HG03025 (cell line): Measurements from ENCODE around the gene LRRC56.

ENCODE experiments used
- ATAC-seq: cut with Tn5 transposase; IDR thresholded peaks from one replicate; pipeline ENCODE4 v1.9.1; 2021; ENCODE audit warnings: mild to moderate bottlenecking, moderate library complexity; ENCODE audit not compliant: unreplicated experiment, low FRiP score

LRRC56 gene

GRCh38 chr11:537622-538430 lies 499 bp downstream of the LRRC56 start:
- no peak for ATAC-seq

DNA sequence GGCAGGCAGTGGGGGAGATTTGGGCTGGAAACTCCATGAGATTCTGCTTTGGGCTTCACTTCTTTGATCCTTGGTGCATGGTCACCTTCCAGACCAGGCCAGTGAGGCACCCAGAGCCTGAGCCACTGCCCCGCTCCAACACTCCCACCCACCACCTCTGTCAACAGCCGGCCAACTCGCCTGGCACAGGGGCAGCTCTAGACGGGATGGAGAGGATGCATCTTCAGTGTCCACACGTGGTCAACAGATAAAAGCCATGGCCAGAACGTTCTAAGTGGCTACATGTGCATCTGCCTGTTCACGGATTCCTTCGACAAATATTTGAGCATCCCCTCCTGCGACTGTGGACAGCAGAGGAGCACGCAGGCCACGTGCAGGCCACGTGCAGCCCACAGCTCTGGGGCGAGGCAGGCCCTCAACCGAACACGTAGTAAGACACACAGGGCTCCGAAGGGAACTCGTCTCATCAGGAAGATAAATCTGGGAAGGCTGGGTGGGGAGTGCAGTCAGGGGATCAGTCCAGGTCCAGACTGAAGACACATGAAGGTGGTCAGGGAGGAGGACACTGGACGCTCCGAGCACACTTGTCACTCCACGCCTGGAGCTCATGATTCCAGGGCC lies 1.2 kb downstream of the LRRC56 start:
- ATAC-seq = no peak

DNA sequence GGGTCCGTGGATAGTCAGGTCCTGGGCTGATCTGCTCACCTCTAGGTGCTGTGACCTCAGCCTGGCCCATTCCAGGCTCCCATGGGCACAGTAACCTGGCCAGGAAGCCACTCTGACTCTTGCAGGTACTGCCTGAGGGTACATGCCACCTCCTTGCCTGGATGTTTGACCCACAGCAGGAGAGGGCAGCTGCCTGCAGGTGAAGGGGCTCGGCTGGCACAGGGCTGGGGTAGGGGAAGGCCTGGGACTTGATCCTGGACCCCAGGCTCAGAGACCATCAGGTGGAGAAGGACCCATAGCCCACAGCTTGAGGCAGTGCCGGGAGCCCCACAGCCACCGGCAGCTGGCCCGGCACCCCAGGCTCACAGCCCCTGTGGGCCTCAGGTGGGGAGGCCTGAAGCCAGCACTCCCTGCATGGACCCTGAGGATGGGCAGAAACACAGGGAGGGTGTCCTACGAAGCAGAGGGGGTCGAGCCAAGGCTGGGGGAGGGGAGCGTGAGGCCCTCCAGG lies 2.7 kb downstream of the LRRC56 start:
- ATAC-seq = no peak

DNA sequence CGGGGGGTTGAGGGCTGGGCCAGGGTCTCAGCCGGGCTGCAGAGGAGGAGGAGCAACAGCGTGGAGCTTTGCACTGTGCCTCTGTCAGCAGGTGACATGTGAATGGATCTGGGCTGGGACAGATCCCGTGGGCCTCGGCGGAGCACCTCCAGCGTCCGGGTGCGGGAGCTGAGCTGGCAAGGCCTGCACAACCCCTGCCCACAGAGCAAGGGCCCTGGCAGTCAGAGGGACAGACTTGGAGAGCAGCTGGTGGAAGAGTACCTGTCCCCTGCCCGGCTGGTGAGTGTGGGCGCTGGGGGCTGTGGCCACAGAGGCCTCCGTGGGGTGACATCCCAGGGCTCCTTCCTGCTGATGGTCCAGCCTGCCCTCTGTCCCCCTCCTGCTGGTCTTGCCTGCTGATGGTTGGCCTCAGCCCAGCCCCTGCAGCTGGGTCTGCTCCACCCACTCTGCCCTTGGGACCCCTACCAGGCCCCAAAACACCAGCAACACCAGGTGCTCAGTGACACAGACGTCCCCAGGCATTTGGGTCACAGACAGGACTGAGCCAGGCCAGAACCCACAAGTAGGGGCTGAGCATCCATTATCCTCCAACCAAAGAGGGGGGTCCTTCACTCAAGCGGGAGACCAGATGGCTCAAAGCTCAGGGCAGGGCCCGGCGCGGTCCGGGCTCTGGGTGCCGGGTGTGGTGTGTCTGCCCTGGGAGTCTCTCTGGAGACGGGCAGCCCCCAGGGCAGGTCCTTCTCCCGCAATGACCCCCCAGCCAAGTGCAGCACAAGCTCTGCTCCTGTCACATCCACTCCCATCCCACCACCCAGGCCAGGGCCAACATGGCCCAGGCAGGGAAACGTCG lies 3.5 kb downstream of the LRRC56 start:
- ATAC-seq = no peak

GRCh38 chr11:541433-541885 lies 4.1 kb downstream of the LRRC56 start:
- ATAC-seq = no peak

GRCh38 chr11:544817-545166 lies 7.5 kb downstream of the LRRC56 start:
- no peak for ATAC-seq

DNA sequence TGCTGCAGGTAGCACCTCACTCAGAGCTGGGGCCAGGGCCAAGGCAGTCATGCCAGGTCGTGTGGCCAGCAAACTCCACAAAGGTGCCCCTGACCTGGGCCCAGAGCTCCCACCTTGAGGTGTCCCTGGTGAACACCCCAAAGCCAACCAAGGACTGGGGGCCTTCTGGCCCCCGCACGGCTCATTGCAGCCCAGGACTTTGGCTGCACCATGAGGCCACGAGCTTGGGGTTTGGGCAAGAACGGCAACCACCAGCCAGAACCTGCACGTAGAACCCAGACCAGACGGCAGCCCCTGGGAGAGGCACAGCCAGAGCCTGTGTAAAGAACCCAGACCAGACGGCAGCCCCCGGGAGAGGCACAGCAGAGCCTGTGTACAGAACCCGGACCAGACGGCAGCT lies 7.8 kb downstream of the LRRC56 start:
- ATAC-seq = no peak

- ATAC-seq = no peak
Observed at GRCh38 chr11:548700-549603, 11.6 kb downstream of the LRRC56 start.

- no peak for ATAC-seq
Observed at GRCh38 chr11:550021-550745, 12.9 kb downstream of the LRRC56 start.

- no peak for ATAC-seq
Observed at GRCh38 chr11:550746-551085, 13.4 kb downstream of the LRRC56 start.

- ATAC-seq = no peak
Observed at GRCh38 chr11:551131-551530, 13.8 kb downstream of the LRRC56 start.

- no peak for ATAC-seq
Observed at GRCh38 chr11:551596-551995, 14.3 kb downstream of the LRRC56 start.

DNA sequence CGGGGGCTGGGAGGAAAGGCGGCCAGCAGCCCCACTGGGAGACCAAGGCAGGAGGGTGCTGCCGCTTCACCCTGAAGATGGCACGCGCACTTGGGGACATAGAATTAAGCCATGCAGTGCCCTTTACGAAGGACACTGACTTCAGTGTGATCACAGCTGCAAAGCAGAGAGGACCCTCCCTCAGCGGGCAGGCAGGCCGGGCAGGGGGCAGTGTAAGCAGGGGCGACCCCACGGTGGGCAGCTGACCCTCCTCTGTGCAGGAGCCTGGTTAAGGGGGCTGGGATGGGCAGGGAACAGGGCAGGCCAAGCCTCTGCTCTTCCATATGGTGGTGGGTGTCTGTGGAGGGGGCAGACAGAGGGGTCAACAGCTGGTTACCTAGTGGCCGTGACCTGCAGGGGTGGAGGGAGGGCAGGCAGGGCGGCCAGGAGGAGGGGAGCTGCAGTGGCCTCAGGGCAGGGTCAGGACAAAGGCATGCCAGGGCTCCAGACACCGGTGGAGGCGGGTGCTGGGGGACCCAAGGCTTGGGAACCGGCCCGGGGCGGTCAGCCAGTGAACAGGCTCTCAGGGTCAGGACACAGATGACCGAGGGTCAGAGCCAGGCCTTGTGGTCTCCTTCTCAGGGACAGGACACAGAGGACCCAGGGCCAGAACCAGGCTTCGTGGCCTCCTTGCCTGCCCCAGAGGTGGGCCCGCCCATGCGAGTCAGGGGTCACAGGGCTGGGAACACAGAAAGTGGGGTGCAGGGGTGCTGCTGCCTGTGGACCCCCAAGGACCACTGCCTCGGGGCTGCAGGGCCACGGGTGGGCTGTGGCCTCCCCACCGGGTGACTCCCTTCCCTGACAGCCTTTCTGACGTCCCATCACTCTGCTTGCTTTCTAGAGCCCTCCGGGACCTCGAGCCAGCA lies 16.0 kb downstream of the LRRC56 start:
- no peak for ATAC-seq

DNA sequence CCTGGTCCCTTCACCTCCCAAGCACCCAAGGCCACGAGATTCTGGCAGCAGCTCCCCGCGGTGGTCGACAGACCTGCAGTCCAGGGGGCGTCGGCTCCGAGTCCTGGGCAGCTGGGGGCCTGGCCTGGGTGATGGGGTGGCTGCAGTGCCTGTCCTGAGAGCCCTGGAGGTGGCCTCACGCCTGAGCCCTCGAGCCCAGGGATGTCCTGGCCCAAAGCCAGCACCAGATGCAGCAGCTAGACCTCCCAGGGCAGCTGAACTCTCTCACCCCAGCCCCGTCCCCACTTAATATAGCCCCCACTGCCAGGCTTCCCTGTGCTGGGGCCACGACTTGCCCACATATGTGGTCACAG lies 16.6 kb downstream of the LRRC56 start:
- ATAC-seq = no peak

GRCh38 chr11:554428-555226 lies 17.3 kb downstream of the LRRC56 start:
- no peak for ATAC-seq

- no peak for ATAC-seq
Observed at GRCh38 chr11:555227-555779, 18.0 kb downstream of the LRRC56 start.
